ENCODE measurements around the gene LAMA5. TPM values are rescaled to one million over a fixed set of nuclear protein-coding genes. Genes with fewer than 3 reads are reported as not detected.

Gene LAMA5
- polyA plus RNA-seq, 2 of the 4 experiments (the other 2 are of a cell fraction) = 20.4 to 196 TPM

GRCh38 chr20:62309947-62310756 is 57.0 kb downstream of the LAMA5 start:
- H3K4me1 ChIP-seq = peaks cover 55% of the 10 kb centered on the region
- H3K4me3 ChIP-seq = no peak overlapping the region
- ATAC-seq (peak in 1 of 2 experiments; percentile 2; a peak in 2 of 6 replicates), DNase-seq (ENCODE audit: low read depth in 1 of 2, low spot score in 1 of 2) (no peak), FAIRE-seq (no peak)
- H3K27ac ChIP-seq = peak overlapping the region in 1 of 2 experiments; percentile 60; a peak in 3 of 6 replicates
- ChIA-PET CTCF (interaction anchor here (0.9 to 8.8 kb wide), 5 partner anchors 59 to 72 kb away, joined by 3 to 93 read pairs (median 4); no protein-coding TSS in a partner anchor), POLR2A (interaction anchor here (1.3 kb wide), 1 partner anchor 10 kb away, joined by 3 read pairs; no protein-coding TSS in a partner anchor)
- 70% methylated on average over 23 of the region's 29 CpGs for WGBS (ENCODE audit: missing lambda C conversion rate)
- H3K9me3 ChIP-seq = peaks cover 5% of the 10 kb centered on the region
- TF ChIP-seq CBX8 (IDR thresholded peaks at IDR 0.05) = no peak
- TF ChIP-seq, protein P1, sequence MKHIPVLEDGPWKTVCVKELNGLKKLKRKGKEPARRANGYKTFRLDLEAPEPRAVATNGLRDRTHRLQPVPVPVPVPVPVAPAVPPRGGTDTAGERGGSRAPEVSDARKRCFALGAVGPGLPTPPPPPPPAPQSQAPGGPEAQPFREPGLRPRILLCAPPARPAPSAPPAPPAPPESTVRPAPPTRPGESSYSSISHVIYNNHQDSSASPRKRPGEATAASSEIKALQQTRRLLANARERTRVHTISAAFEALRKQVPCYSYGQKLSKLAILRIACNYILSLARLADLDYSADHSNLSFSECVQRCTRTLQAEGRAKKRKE (CRISPR knock-in tag; IDR thresholded peaks at IDR 0.05; ENCODE audit: low read depth) = no peak
- no peak for TF ChIP-seq CBX2 (IDR thresholded peaks at IDR 0.05; ENCODE audit: borderline replicate concordance, low read depth)
- TF ChIP-seq HOXB5 (CRISPR knock-in tag; IDR thresholded peaks at IDR 0.05) = no peak
- TF ChIP-seq RAD21 (conservative IDR thresholded peaks at IDR 0.05 in 1 of 2, IDR thresholded peaks at IDR 0.05 in 1 of 2) = no peak
- no peak for TF ChIP-seq CHD4 (IDR thresholded peaks at IDR 0.05; ENCODE audit: borderline replicate concordance)
- TF ChIP-seq, protein P2, sequence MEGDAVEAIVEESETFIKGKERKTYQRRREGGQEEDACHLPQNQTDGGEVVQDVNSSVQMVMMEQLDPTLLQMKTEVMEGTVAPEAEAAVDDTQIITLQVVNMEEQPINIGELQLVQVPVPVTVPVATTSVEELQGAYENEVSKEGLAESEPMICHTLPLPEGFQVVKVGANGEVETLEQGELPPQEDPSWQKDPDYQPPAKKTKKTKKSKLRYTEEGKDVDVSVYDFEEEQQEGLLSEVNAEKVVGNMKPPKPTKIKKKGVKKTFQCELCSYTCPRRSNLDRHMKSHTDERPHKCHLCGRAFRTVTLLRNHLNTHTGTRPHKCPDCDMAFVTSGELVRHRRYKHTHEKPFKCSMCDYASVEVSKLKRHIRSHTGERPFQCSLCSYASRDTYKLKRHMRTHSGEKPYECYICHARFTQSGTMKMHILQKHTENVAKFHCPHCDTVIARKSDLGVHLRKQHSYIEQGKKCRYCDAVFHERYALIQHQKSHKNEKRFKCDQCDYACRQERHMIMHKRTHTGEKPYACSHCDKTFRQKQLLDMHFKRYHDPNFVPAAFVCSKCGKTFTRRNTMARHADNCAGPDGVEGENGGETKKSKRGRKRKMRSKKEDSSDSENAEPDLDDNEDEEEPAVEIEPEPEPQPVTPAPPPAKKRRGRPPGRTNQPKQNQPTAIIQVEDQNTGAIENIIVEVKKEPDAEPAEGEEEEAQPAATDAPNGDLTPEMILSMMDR (IDR thresholded peaks at IDR 0.05) = no peak
- TF ChIP-seq CEBPB (IDR thresholded peaks at IDR 0.05) = no peak
- no peak for TF ChIP-seq RCOR1 (IDR thresholded peaks at IDR 0.05; ENCODE audit: low read depth, low read length)
- TF ChIP-seq EHMT2 (IDR thresholded peaks at IDR 0.05; ENCODE audit: low read depth) = no peak
- no peak for TF ChIP-seq SREBF2 (IDR thresholded peaks at IDR 0.05)
- no peak overlapping the region for H3K4me2 ChIP-seq

DNA sequence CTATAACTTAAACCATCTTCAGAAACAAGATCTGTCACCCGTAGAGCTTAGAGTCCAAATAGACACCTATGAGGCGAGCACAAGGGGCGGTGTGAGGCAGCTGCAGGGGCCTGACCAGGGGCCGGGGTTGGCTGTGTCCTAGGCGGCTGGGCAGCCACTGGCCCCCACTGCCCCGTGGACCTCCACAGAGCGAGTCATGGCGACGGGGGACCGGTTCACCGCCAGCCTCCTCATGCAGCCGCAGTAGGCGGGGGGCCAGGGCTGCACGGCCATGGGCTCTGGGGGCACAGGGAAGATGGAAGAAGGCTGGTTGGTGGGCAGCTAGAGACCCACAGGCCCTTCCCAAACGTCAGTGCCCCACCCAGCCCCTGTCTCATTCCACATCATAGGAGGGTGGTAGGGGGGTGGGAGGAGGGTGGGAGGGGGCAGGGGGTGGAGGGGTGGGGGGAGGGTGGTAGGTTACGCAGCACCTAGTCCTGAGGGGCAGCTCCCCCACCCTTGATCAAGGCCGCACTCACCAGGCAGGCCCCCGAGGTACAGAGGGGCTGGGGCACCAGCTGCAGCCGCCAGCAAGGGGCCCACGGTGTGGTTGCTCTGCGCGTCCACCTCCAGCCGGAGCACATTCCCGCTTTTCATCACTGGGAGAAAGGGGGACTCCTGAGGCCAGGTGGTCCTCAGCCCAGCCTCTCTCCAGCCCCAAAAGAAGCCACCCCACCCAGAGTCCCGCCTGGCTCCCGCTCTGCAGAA is 57.7 kb downstream of the LAMA5 start:
- H3K4me3 ChIP-seq = no peak overlapping the region
- no peak for DNase-seq (ENCODE audit: low read depth in 1 of 2, low spot score in 1 of 2)
- ChIA-PET POLR2A (interaction anchor here (1.3 kb wide), 1 partner anchor 11 kb away, joined by 3 read pairs; no protein-coding TSS in a partner anchor), CTCF (interaction anchor here (0.9 to 8.8 kb wide), 8 partner anchors 11 to 100 kb away, joined by 3 to 93 read pairs (median 3); no protein-coding TSS in a partner anchor)
- H3K4me2 ChIP-seq = no peak overlapping the region
- H3K4me1 ChIP-seq = peaks cover 63% of the 10 kb centered on the region
- no peak for FAIRE-seq
- 72% methylated on average over 17 of the region's 26 CpGs for WGBS (ENCODE audit: missing lambda C conversion rate)
- no peak for ATAC-seq
- TF ChIP-seq CBX2 (IDR thresholded peaks at IDR 0.05; ENCODE audit: borderline replicate concordance, low read depth) = no peak
- no peak for TF ChIP-seq EHF (CRISPR knock-in tag; IDR thresholded peaks at IDR 0.05)
- TF ChIP-seq KDM1A (IDR thresholded peaks at IDR 0.05; ENCODE audit: low read depth) = no peak
- peak; percentile 60; the same call in 1 of the 2 replicates for TF ChIP-seq TP53 (CRISPR knock-in tag; IDR thresholded peaks at IDR 0.05)
- TF ChIP-seq GATA3 (IDR thresholded peaks at IDR 0.05; ENCODE audit: borderline replicate concordance) = no peak
- TF ChIP-seq RAD21 (conservative IDR thresholded peaks at IDR 0.05 in 1 of 2, IDR thresholded peaks at IDR 0.05 in 1 of 2) = no peak
- TF ChIP-seq E2F6 (IDR thresholded peaks at IDR 0.05; ENCODE audit: borderline replicate concordance, low read depth) = no peak
- no peak for TF ChIP-seq MAZ (IDR thresholded peaks at IDR 0.05; ENCODE audit: borderline replicate concordance, low read depth, low read length)
- TF ChIP-seq, protein P3, sequence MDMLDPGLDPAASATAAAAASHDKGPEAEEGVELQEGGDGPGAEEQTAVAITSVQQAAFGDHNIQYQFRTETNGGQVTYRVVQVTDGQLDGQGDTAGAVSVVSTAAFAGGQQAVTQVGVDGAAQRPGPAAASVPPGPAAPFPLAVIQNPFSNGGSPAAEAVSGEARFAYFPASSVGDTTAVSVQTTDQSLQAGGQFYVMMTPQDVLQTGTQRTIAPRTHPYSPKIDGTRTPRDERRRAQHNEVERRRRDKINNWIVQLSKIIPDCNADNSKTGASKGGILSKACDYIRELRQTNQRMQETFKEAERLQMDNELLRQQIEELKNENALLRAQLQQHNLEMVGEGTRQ (IDR thresholded peaks at IDR 0.05) = no peak
- peak overlapping the region in 1 of 2 experiments; percentile 60; a peak in 3 of 6 replicates for H3K27ac ChIP-seq
- no peaks in the 10 kb centered on the region; the same call in 2 of the 3 replicates for H3K9me3 ChIP-seq

Measured in A549 (cell line).